Spleen (tissue), 11 donors: ENCODE results near the gene STRBP. TPM values are rescaled to one million over a fixed set of nuclear protein-coding genes. Genes with fewer than 3 reads are reported as not detected.

Source experiments
- DNase-seq: peaks from one replicate; pipeline ENCODE4 v3.0.0-alpha.2; 2020
- H3K27ac ChIP-seq, 8 donors: fragments of 200-600 bp; sonication (generic) in 7 of 8; 1 replicate in 4 of 8; 2 replicates in 4 of 8; pipeline versions ENCODE4 v1.5.0 to v1.8.0; 2016 to 2021; ENCODE audit warnings: inconsistent platforms in 4 of 8, mild to moderate bottlenecking in 4 of 8, moderate library complexity in 1 of 8
- H3K27me3 ChIP-seq, 7 donors: fragments of 200-600 bp; sonication (generic) in 6 of 7; replicated peaks in 1 of 7; 1 replicate in 4 of 7; 2 replicates in 3 of 7; pipeline versions ENCODE4 v1.5.0 to v1.8.0; 2016 to 2021; ENCODE audit warnings: inconsistent platforms in 3 of 7, mild to moderate bottlenecking in 1 of 7
- H3K36me3 ChIP-seq, 6 donors: fragments of 200-600 bp; sonication (generic) in 5 of 6; 1 replicate in 4 of 6; 2 replicates in 2 of 6; pipeline versions ENCODE4 v1.5.0 to v1.8.0; 2016 to 2021; ENCODE audit warnings: inconsistent platforms in 2 of 6
- H3K4me1 ChIP-seq, 6 donors: fragments of 200-600 bp; sonication (generic) in 5 of 6; 1 replicate in 3 of 6; 2 replicates in 3 of 6; pipeline versions ENCODE4 v1.5.0 to v1.8.0; 2016 to 2021; ENCODE audit warnings: inconsistent platforms in 3 of 6
- H3K4me3 ChIP-seq, 8 donors: fragments of 200-600 bp; sonication (generic) in 7 of 8; 1 replicate in 4 of 8; 2 replicates in 4 of 8; pipeline versions ENCODE4 v1.5.0 to v1.8.0; 2016 to 2021; ENCODE audit warnings: inconsistent platforms in 4 of 8, mild to moderate bottlenecking in 4 of 8, moderate library complexity in 2 of 8
- H3K9me3 ChIP-seq, 8 donors: fragments of 200-600 bp; sonication (generic) in 7 of 8; 1 replicate in 4 of 8; 2 replicates in 4 of 8; pipeline versions ENCODE4 v1.5.0 to v1.8.0; 2016 to 2021; ENCODE audit warnings: inconsistent platforms in 4 of 8
- POLR2A ChIP-seq, 3 donors: fragments of 450-650 bp; IDR thresholded peaks; one replicate each; pipeline ENCODE4 v1.5.1; 2017; ENCODE audit warnings: antibody characterized with exemption in 3 of 3, mild to moderate bottlenecking in 1 of 3
- POLR2AphosphoS5 ChIP-seq, 3 donors: sonication (generic); formaldehyde crosslinking; IDR thresholded peaks; one replicate each; pipeline ENCODE4 v1.5.1; 2017; ENCODE audit warnings: antibody characterized with exemption in 3 of 3
- WGBS, 5 donors: extraction: QIAGEN DNeasy Blood & Tissue Kit in 3 of 5; methylation state at CpG; one replicate each; pipeline versions ENCODE4 v1.1.5 to v1.1.7; 2013 to 2018; 5-methylcytosine and 5-hydroxymethylcytosine counted together
- intact Hi-C: fragments of 100-400 bp; cut with DNase I; formaldehyde crosslinking; loops from one replicate; pipeline ENCODE4 v1.15.0; 2023; ENCODE audit warnings: low total_unique reads
- polyA plus RNA-seq, 3 donors: library from polyadenylated mRNA; stranded (reverse); fragments of 200-250 nt; gene quantifications; one replicate each; pipeline ENCODE4 v1.2.1, GENCODE V29; 2013
- total RNA-seq, 7 donors: library from RNA; depleted of rRNA in 3 of 7; stranded (reverse); fragments of >200 nt in 3 of 7; fragmentation: NEBNext Ultra II Directional in 4 of 7; extraction: Animal tissue kit (Norgen Biotek cat#: 25700) in 4 of 7; gene quantifications; one replicate each; pipeline versions ENCODE4 v1.1.0 to v1.2.1, GENCODE V29; 2016 to 2021
- TF ChIP-seq, protein P1 (sequence below), 11 experiments: fragments of 200-600 bp in 7 of 11; fragments of 450-650 bp in 4 of 11; sonication (generic) in 4 of 11; IDR thresholded peaks in 8 of 11; conservative IDR thresholded peaks in 3 of 11; 1 replicate in 7 of 11; 2 replicates in 4 of 11; pipeline versions ENCODE4 v1.4.0 to v1.8.0; 2016 to 2021; ENCODE audit warnings: antibody characterized with exemption in 11 of 11, inconsistent platforms in 4 of 11, mild to moderate bottlenecking in 1 of 11
- donor health status: healthy with polysubstance abuse.
- donor health status: DM: no; HTN: no; CAD: no; lungs with moderate emphysema.
- donor health status: DM: no; HTN: no; CAD: no.
- donor health status: Bipolar disorder and iron deficiency.
- donor health status: healthy.
- donor health status: DM: no; HTN: no; CAD: no.
- donor health status: DM: yes; HTN: yes; CAD: no.

Gene STRBP
- total and polyA plus RNA-seq, 10 donors: 23.8 to 57.1 (median 36.7) TPM

DNA sequence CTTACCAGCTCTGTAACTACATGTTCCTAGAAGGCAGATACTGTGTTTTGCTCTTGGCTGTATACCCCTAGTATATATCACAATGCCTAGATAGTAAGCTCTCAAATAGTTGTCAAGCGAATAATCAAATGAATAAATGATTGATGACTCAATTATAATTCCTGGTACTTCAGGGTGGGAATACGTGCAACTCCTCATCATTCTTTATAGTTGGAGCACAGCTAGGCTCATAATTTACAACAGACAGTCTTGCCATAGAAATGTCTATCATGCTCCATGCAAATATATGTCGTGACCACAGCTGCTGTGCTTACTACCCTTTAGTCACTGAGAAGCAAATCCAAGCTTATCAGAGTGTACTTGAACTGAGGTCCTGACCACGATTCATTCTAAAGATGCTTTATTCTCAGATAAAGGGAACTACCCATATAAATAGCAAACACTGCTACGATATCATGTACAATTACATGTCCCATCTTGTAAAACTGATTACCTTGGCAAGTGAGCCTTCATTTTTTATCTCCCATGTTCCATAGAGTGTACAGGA, 52.1 kb downstream of the STRBP start:
- H3K27me3 ChIP-seq: no peaks in the 10 kb centered on the region
- peaks cover 0 to 5% (median 0%) of the 10 kb centered on the region in 6 donors for H3K36me3 ChIP-seq
- TF ChIP-seq POLR2A (IDR thresholded peaks at IDR 0.05) (no peak), POLR2AphosphoS5 (IDR thresholded peaks at IDR 0.05) (no peak)
- TF ChIP-seq, protein P1, sequence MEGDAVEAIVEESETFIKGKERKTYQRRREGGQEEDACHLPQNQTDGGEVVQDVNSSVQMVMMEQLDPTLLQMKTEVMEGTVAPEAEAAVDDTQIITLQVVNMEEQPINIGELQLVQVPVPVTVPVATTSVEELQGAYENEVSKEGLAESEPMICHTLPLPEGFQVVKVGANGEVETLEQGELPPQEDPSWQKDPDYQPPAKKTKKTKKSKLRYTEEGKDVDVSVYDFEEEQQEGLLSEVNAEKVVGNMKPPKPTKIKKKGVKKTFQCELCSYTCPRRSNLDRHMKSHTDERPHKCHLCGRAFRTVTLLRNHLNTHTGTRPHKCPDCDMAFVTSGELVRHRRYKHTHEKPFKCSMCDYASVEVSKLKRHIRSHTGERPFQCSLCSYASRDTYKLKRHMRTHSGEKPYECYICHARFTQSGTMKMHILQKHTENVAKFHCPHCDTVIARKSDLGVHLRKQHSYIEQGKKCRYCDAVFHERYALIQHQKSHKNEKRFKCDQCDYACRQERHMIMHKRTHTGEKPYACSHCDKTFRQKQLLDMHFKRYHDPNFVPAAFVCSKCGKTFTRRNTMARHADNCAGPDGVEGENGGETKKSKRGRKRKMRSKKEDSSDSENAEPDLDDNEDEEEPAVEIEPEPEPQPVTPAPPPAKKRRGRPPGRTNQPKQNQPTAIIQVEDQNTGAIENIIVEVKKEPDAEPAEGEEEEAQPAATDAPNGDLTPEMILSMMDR (IDR thresholded peaks at IDR 0.05 in 8 of 11, conservative IDR thresholded peaks at IDR 0.05 in 3 of 11): no peak
- 74 to 84% (median 80%) methylated on average over 5 of the region's 5 CpGs for WGBS, 5 donors
- no peaks in the 10 kb centered on the region for H3K9me3 ChIP-seq
- H3K4me1 ChIP-seq: peaks cover 0 to 40% (median 10%) of the 10 kb centered on the region in 6 donors
- intact Hi-C loops: no loop called here
- H3K4me3 ChIP-seq: no peak overlapping the region
- H3K27ac ChIP-seq: no peak overlapping the region
- no peak for DNase-seq

- H3K9me3 ChIP-seq: no peaks in the 10 kb centered on the region
- TF ChIP-seq POLR2AphosphoS5 (IDR thresholded peaks at IDR 0.05) (no peak), POLR2A (IDR thresholded peaks at IDR 0.05) (no peak)
- TF ChIP-seq, protein P1 (IDR thresholded peaks at IDR 0.05 in 8 of 11, conservative IDR thresholded peaks at IDR 0.05 in 3 of 11): no peak
- H3K36me3 ChIP-seq: peaks cover 0 to 5% (median 0%) of the 10 kb centered on the region in 6 donors
- DNase-seq: no peak
- H3K27ac ChIP-seq: no peak overlapping the region
- H3K27me3 ChIP-seq: no peaks in the 10 kb centered on the region
- WGBS, 5 donors: 94 to 97% (median 95%) methylated on average over 3 of the region's 3 CpGs
- no peak overlapping the region for H3K4me3 ChIP-seq
- peaks cover 0 to 3% (median 0%) of the 10 kb centered on the region in 6 donors for H3K4me1 ChIP-seq
- intact Hi-C loops: no loop called here
Measured at GRCh38 chr9:123211081-123211480, 57.3 kb downstream of the STRBP start.

DNA sequence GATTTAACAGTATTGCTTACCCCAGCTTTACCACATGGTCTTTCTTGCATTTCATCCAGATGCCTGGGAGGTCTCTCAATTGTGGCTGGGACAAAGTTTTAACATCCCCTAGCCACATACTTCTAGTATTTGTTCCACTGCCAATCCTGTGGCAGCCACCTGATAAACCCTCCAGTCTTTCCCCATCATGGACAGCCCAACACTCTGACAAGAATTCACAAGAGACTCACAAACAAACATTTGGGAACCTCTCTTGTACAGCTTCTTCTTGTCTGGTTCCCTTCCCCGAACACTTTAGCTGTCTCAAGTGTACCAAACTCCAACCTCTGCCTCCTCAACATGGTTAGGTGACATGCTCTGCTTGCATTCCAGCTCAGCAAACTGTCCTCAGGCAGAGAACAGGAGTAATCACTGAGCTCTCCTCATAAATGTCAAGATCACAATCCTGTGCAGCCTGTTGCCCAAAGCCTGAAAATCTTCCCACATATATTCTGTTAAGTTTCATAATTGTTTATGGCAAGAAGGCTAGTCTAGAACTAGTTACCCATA, 59.7 kb downstream of the STRBP start:
- intact Hi-C loops: no loop called here
- peaks cover 0 to 3% (median 0%) of the 10 kb centered on the region in 6 donors for H3K4me1 ChIP-seq
- WGBS, 5 donors: 88 to 99% (median 96%) methylated on average over 1 of the region's 1 CpG
- no peak for DNase-seq
- H3K4me3 ChIP-seq: no peak overlapping the region
- H3K27me3 ChIP-seq: no peaks in the 10 kb centered on the region
- H3K36me3 ChIP-seq: peaks cover 0 to 5% (median 0%) of the 10 kb centered on the region in 6 donors
- H3K27ac ChIP-seq: no peak overlapping the region
- TF ChIP-seq POLR2AphosphoS5 (IDR thresholded peaks at IDR 0.05): no peak
- TF ChIP-seq POLR2A (IDR thresholded peaks at IDR 0.05): no peak
- TF ChIP-seq, protein P1 (IDR thresholded peaks at IDR 0.05 in 8 of 11, conservative IDR thresholded peaks at IDR 0.05 in 3 of 11): no peak
- H3K9me3 ChIP-seq: no peaks in the 10 kb centered on the region

- DNase-seq: no peak
- H3K27ac ChIP-seq: no peak overlapping the region
- peaks cover 0 to 11% (median 6%) of the 10 kb centered on the region in 6 donors for H3K4me1 ChIP-seq
- WGBS, 5 donors: 95 to 98% (median 96%) methylated on average over 6 of the region's 6 CpGs
- no peaks in the 10 kb centered on the region for H3K27me3 ChIP-seq
- H3K9me3 ChIP-seq: peaks cover 0 to 12% (median 0%) of the 10 kb centered on the region in 8 donors
- intact Hi-C loops: no loop called here
- H3K36me3 ChIP-seq: peaks cover 0 to 10% (median 0%) of the 10 kb centered on the region in 6 donors
- TF ChIP-seq POLR2A (IDR thresholded peaks at IDR 0.05) (no peak), POLR2AphosphoS5 (IDR thresholded peaks at IDR 0.05) (no peak)
- TF ChIP-seq, protein P1 (IDR thresholded peaks at IDR 0.05 in 8 of 11, conservative IDR thresholded peaks at IDR 0.05 in 3 of 11): no peak
- H3K4me3 ChIP-seq: no peak overlapping the region
Measured at GRCh38 chr9:123206065-123206464, 62.3 kb downstream of the STRBP start.
